SIG-M5 treated with dmso at 0.1 percent for 504 hours (cell line): Measurements from ENCODE around the gene RAB2B.
"Not testable (repeated sequence)": the region's sequence is repeated elsewhere in the genome, so short reads cannot be mapped to it uniquely, and the experiment has no call there.

Experiments
- DNase-seq: peaks from one replicate; lab custom pipeline; 2025; ENCODE audit not compliant: unreplicated experiment; lab: John Stamatoyannopoulos, UW

The RAB2B gene

GRCh38 chr14:21494902-21495762 is 18.4 kb upstream of the RAB2B start:
- DNase-seq: peak; percentile 4

- DNase-seq: no peak
Observed at GRCh38 chr14:21486640-21487087, 9.9 kb upstream of the RAB2B start.

- peak; percentile 83 for DNase-seq
Observed at GRCh38 chr14:21476523-21476924, 235 bp downstream of the RAB2B start.

GRCh38 chr14:21475767-21476522 is 814 bp downstream of the RAB2B start:
- DNase-seq: peak; percentile 28

GRCh38 chr14:21467616-21468015 is 9.1 kb downstream of the RAB2B start:
- no peak for DNase-seq

GRCh38 chr14:21455912-21456667 is 20.7 kb downstream of the RAB2B start, which contains the start of gene CHD8:
Gene CHD8 (minus strand): TSS chr14:21456123. CDS start chr14:21431643, 24,480 bp downstream.
- peak; percentile 100 for DNase-seq

- DNase-seq: no peak
Observed at GRCh38 chr14:21455592-21455911, 21.2 kb downstream of the RAB2B start.

GRCh38 chr14:21454843-21455544 is 21.8 kb downstream of the RAB2B start:
- DNase-seq: no peak

GRCh38 chr14:21449899-21450216 is 26.9 kb downstream of the RAB2B start:
- DNase-seq: no peak

GRCh38 chr14:21442657-21443056 is 34.1 kb downstream of the RAB2B start:
- not testable (repeated sequence) for DNase-seq

GRCh38 chr14:21440859-21441258 is 35.9 kb downstream of the RAB2B start:
- peak; percentile 48 for DNase-seq

- DNase-seq: peak; percentile 95
Observed at GRCh38 chr14:21437063-21437901, 39.5 kb downstream of the RAB2B start.

- DNase-seq: no peak
Observed at GRCh38 chr14:21436567-21437062, 40.1 kb downstream of the RAB2B start.

GRCh38 chr14:21431126-21431525 is 45.6 kb downstream of the RAB2B start:
- DNase-seq: no peak

GRCh38 chr14:21428930-21429329 is 47.8 kb downstream of the RAB2B start:
- DNase-seq: no peak

- no peak for DNase-seq
Observed at GRCh38 chr14:21426692-21427091, 50.1 kb downstream of the RAB2B start.

- DNase-seq: no peak
Observed at GRCh38 chr14:21419528-21419927, 57.2 kb downstream of the RAB2B start.

GRCh38 chr14:21415329-21415728 is 61.4 kb downstream of the RAB2B start:
- no peak for DNase-seq

GRCh38 chr14:21414137-21414631 is 62.6 kb downstream of the RAB2B start:
- no peak for DNase-seq
